VCaP (cell line): ENCODE measurements around the gene PKD1.

Source experiments
- H3K27ac ChIP-seq: fragments of 450-650 bp; 2 replicates; pipeline ENCODE4 v1.5.1; 2017
- TF ChIP-seq, protein P1 (sequence below): fragments of 450-650 bp; conservative IDR thresholded peaks from 2 replicates; pipeline ENCODE4 v1.5.1; 2017; ENCODE audit warnings: mild to moderate bottlenecking, moderate library complexity

Gene PKD1

GRCh38 chr16:2043667-2044451 lies 91.8 kb downstream of the PKD1 start:
- TF ChIP-seq, protein P1, sequence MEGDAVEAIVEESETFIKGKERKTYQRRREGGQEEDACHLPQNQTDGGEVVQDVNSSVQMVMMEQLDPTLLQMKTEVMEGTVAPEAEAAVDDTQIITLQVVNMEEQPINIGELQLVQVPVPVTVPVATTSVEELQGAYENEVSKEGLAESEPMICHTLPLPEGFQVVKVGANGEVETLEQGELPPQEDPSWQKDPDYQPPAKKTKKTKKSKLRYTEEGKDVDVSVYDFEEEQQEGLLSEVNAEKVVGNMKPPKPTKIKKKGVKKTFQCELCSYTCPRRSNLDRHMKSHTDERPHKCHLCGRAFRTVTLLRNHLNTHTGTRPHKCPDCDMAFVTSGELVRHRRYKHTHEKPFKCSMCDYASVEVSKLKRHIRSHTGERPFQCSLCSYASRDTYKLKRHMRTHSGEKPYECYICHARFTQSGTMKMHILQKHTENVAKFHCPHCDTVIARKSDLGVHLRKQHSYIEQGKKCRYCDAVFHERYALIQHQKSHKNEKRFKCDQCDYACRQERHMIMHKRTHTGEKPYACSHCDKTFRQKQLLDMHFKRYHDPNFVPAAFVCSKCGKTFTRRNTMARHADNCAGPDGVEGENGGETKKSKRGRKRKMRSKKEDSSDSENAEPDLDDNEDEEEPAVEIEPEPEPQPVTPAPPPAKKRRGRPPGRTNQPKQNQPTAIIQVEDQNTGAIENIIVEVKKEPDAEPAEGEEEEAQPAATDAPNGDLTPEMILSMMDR: no peak
- H3K27ac ChIP-seq: no peak overlapping the region

DNA sequence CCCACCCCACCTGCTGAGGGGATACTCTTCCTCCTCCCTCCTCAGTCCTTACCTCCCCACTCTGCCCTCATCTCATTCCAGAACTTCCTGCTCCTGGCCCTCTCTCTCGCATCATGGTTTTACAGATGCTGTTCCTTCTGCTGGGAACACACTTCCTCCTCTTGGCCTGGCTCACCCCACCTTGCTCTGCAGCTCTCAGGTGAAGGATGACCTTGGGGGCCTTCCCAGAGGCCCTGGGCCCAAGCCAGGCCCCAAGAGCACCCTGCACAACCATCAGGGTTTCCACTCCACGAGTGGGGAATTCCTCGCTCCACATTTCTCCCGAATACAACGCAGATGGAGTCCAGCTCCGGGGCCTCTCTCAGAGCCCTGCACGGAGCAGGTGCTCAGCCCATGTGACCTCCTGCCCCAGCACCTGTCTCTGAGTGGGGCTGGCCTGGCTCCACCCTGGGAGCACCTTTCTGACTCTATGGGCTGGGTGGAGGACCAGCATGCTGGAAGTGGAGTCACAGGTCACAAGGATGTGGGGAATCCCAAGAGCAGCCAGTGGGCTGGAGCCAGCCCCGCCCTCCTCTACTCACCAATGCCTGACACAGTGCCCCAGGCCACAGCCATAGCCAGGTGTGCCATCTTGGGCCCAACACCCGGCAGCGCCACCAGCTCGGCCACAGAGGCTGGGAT lies 92.6 kb downstream of the PKD1 start:
- no peak overlapping the region for H3K27ac ChIP-seq

GRCh38 chr16:2042171-2042985 lies 93.3 kb downstream of the PKD1 start:
- TF ChIP-seq, protein P1: no peak
- no peak overlapping the region for H3K27ac ChIP-seq

More for the DNA sequence above, 92.6 kb downstream of the PKD1 start:
- TF ChIP-seq, protein P1: no peak

DNA sequence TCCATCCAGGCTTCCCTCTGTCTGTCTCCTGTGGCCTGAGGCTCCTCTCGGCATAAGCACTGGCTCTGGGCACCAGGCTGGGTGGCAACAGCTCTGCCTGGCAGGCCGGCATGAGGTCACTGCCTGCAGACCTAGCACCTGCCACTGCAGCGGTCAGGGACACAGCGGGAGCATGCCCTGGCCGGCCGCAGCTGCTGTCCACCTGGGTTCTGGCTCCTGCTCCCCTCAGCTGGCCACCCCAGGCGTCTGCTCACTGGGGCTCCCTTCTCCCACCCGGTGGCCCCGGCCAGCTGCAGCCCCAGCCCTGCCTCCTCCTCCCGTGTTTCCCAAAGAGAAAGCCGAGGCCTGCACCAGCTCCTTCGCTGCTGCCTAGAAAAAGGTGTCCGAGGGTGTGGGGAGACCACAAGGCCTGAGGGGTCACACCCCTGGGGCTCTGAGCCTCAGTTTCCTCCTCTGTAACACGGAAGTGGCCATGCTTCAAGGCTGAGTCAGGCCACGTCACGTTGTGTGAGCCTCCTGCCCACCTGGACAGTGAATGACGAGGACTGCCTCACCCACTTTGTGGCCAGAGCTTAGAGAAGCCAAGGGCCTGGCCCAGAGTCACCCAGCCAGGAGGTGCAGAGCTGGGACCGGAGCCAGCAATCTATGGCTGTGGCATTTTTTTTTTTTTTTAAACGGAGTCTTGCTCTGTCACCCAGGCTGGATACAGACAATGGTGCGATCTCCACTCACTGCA lies 94.7 kb downstream of the PKD1 start:
- TF ChIP-seq, protein P1: no peak
- peak overlapping the region; percentile 83 for H3K27ac ChIP-seq

- TF ChIP-seq, protein P1: no peak
These were observed 95.5 kb downstream of the PKD1 start for GRCh38 chr16:2040041-2040786.

GRCh38 chr16:2039274-2040031 lies 96.2 kb downstream of the PKD1 start:
- peak overlapping the region; percentile 83 for H3K27ac ChIP-seq
- TF ChIP-seq, protein P1: no peak

More at GRCh38 chr16:2040041-2040786, 95.5 kb downstream of the PKD1 start:
- H3K27ac ChIP-seq: peak overlapping the region; percentile 83
